ENCODE measurements around the gene FLACC1.
A peak's percentile ranks its signal among the peaks of the same experiment; 100 is the strongest.

Gene FLACC1

GRCh38 chr2:201401815-201402214 lies 44.7 kb upstream of the FLACC1 start:
- DNase-seq: no peak
- peaks cover 19% of the 10 kb centered on the region for H3K36me3 ChIP-seq (replicated peaks)
- no peak for TF ChIP-seq CTCF (IDR thresholded peaks at IDR 0.05; ENCODE audit: low read depth, low read length, missing control alignments)

GRCh38 chr2:201396595-201396994 lies 39.5 kb upstream of the FLACC1 start:
- no peaks in the 10 kb centered on the region for H3K27me3 ChIP-seq (replicated peaks)
- no peak overlapping the region for H3K4me3 ChIP-seq (ENCODE audit: low read depth, low read length)
- no peak for TF ChIP-seq CTCF (IDR thresholded peaks at IDR 0.05; ENCODE audit: low read depth, low read length, missing control alignments)
- in situ Hi-C loops (cut with HindIII; ENCODE audit: low pct_ligation_motif_present, low sequenced_read_pairs): no loop called here
- H3K36me3 ChIP-seq (replicated peaks): peaks cover 53% of the 10 kb centered on the region
- DNase-seq: peak; percentile 48
- peak overlapping the region; percentile 34 for H3K27ac ChIP-seq

More at GRCh38 chr2:201401815-201402214, 44.7 kb upstream of the FLACC1 start:
- Histone ChIP-seq H3K27ac (no peak overlapping the region), H3K4me3 (ENCODE audit: low read depth, low read length) (no peak overlapping the region), H3K27me3 (replicated peaks) (no peaks in the 10 kb centered on the region)
- in situ Hi-C loops (cut with HindIII; ENCODE audit: low pct_ligation_motif_present, low sequenced_read_pairs): no loop called here

GRCh38 chr2:201383136-201383535 lies 26.0 kb upstream of the FLACC1 start:
- no peak for TF ChIP-seq CTCF (IDR thresholded peaks at IDR 0.05; ENCODE audit: low read depth, low read length, missing control alignments)
- Histone ChIP-seq H3K4me3 (ENCODE audit: low read depth, low read length) (no peak overlapping the region), H3K27ac (no peak overlapping the region), H3K36me3 (replicated peaks) (peaks cover 42% of the 10 kb centered on the region), H3K27me3 (replicated peaks) (no peaks in the 10 kb centered on the region)
- in situ Hi-C loops (cut with HindIII; ENCODE audit: low pct_ligation_motif_present, low sequenced_read_pairs): no loop called here
- no peak for DNase-seq

- in situ Hi-C loops (cut with HindIII; ENCODE audit: low pct_ligation_motif_present, low sequenced_read_pairs): no loop called here
- no peaks in the 10 kb centered on the region for H3K27me3 ChIP-seq (replicated peaks)
- no peak overlapping the region for H3K4me3 ChIP-seq (ENCODE audit: low read depth, low read length)
- H3K27ac ChIP-seq: no peak overlapping the region
- no peak for DNase-seq
- no peak for TF ChIP-seq CTCF (IDR thresholded peaks at IDR 0.05; ENCODE audit: low read depth, low read length, missing control alignments)
- H3K36me3 ChIP-seq (replicated peaks): peaks cover 23% of the 10 kb centered on the region
Measured at GRCh38 chr2:201378496-201379397, 21.6 kb upstream of the FLACC1 start.

GRCh38 chr2:201377218-201377617 lies 20.1 kb upstream of the FLACC1 start:
- Histone ChIP-seq H3K36me3 (replicated peaks) (peaks cover 14% of the 10 kb centered on the region), H3K27me3 (replicated peaks) (no peaks in the 10 kb centered on the region), H3K4me3 (ENCODE audit: low read depth, low read length) (no peak overlapping the region), H3K27ac (no peak overlapping the region)
- in situ Hi-C loops (cut with HindIII; ENCODE audit: low pct_ligation_motif_present, low sequenced_read_pairs): no loop called here
- no peak for TF ChIP-seq CTCF (IDR thresholded peaks at IDR 0.05; ENCODE audit: low read depth, low read length, missing control alignments)
- DNase-seq: no peak
